NB4 (cell line): ENCODE data around the gene POU3F1.

ENCODE experiments used
- CTCF ChIP-seq: IDR thresholded peaks from one replicate; pipeline ENCODE4 v1.5.1; 2012; ENCODE audit warnings: low read depth, low read length
- MAX ChIP-seq: IDR thresholded peaks from 2 replicates; pipeline ENCODE4 v1.6.1; 2011; ENCODE audit warnings: low read depth, low read length
- POLR2A ChIP-seq: IDR thresholded peaks from 2 replicates; pipeline ENCODE4 v1.6.1; 2011; ENCODE audit warnings: mild to moderate bottlenecking; ENCODE audit not compliant: insufficient read length; ENCODE audit errors: extremely low read depth

- TF ChIP-seq CTCF (no peak), POLR2A (no peak), MAX (no peak)
These were observed 36.2 kb upstream of the POU3F1 start for GRCh38 chr1:38082769-38083263.
